Measurements from ENCODE around the gene TSHZ2. TPM values are rescaled to one million over a fixed set of nuclear protein-coding genes. Genes with fewer than 3 reads are reported as not detected.

The TSHZ2 gene
- total and polyA plus RNA-seq, 9 of the 15 experiments (the other 6 are each of a cell fraction or from before 2014, with no cell fraction given): 0.03 to 0.20 (median 0.05) TPM; not detected in 4

DNA sequence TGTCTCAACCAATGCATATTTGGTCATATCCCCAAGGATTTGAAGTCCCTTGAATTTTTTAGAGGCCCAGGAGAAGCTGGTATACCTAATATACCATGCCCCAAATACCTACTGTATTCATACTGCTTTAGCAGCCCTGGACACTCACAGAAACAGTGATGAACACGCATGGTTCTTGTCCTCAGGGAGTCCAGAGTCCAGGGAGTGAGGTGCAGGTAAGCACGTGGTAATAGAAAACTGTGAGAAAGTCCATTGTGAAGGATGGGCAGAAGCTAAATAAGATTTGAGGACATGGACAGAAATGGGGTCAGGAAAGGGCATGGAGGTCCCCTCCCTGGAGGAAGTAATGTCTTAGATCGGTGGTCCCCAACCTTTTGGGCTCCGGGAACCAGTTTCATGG lies 85.4 kb downstream of the TSHZ2 start:
- no peak overlapping the region for H2AFZ ChIP-seq (ENCODE audit: low read depth, low read length)
- no peaks in the 10 kb centered on the region for H3K9me1 ChIP-seq (ENCODE audit: control insufficient read depth, insufficient read depth, low read length)
- H3K9ac ChIP-seq (ENCODE audit: insufficient read depth in 1 of 2, low read depth in 2 of 2, low read length in 2 of 2): no peak overlapping the region
- no peaks in the 10 kb centered on the region for H3K36me3 ChIP-seq (ENCODE audit: control insufficient read depth, insufficient read depth, low read length)
- ChIA-PET CTCF (ENCODE audit: low intra/inter-chr PET ratio) (no interaction called here), POLR2A (no interaction called here)
- no peaks in the 10 kb centered on the region for H3K4me1 ChIP-seq (replicated peaks in 1 of 2; ENCODE audit: control insufficient read depth in 2 of 2, insufficient read depth in 2 of 2, low read length in 2 of 2)
- in situ Hi-C loops (cut with MboI) (no loop called here), intact Hi-C loops (cut with micrococcal nuclease) (no loop called here)
- no peak overlapping the region for H3K27ac ChIP-seq (ENCODE audit: extremely low read depth, low read depth, low read length)
- no peaks in the 10 kb centered on the region for H4K20me1 ChIP-seq (replicated peaks; ENCODE audit: control insufficient read depth, insufficient read depth, low read length)
- H3K4me2 ChIP-seq (ENCODE audit: insufficient read depth, low read length): no peak overlapping the region
- no peak for DNase-seq (ENCODE audit: extremely low read depth in 1 of 4, low spot score in 3 of 4)
- 0% methylated on average over 4 of the region's 4 CpGs for WGBS (ENCODE audit: insufficient coverage, low coverage, missing lambda C conversion rate)
- no peaks in the 10 kb centered on the region for H3K9me3 ChIP-seq (replicated peaks; ENCODE audit: control insufficient read depth, insufficient read depth, low read depth, low read length)
- TF ChIP-seq XRCC3 (IDR thresholded peaks at IDR 0.05) (no peak), KAT7 (CRISPR knock-in tag; IDR thresholded peaks at IDR 0.05; ENCODE audit: borderline replicate concordance) (no peak), CBX5 (IDR thresholded peaks at IDR 0.05; ENCODE audit: borderline replicate concordance, low read depth) (no peak), MXI1 (IDR thresholded peaks at IDR 0.05; ENCODE audit: low read depth, low read length) (no peak), CBFB (CRISPR knock-in tag; IDR thresholded peaks at IDR 0.05) (no peak), RAD51 (IDR thresholded peaks at IDR 0.05; ENCODE audit: borderline replicate concordance, low read depth) (no peak), ZBTB7A (IDR thresholded peaks at IDR 0.05; ENCODE audit: borderline replicate concordance, control insufficient read depth, low read depth, low read length) (no peak), SAFB (IDR thresholded peaks at IDR 0.05; ENCODE audit: borderline replicate concordance, low read depth, low read length) (no peak), NCOR1 (IDR thresholded peaks at IDR 0.05) (no peak), ZFPM2 (CRISPR knock-in tag; IDR thresholded peaks at IDR 0.05) (no peak)
- TF ChIP-seq, protein P1, sequence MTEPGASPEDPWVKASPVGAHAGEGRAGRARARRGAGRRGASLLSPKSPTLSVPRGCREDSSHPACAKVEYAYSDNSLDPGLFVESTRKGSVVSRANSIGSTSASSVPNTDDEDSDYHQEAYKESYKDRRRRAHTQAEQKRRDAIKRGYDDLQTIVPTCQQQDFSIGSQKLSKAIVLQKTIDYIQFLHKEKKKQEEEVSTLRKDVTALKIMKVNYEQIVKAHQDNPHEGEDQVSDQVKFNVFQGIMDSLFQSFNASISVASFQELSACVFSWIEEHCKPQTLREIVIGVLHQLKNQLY (CRISPR knock-in tag; conservative IDR thresholded peaks at IDR 0.05): no peak
- TF ChIP-seq, protein P2, sequence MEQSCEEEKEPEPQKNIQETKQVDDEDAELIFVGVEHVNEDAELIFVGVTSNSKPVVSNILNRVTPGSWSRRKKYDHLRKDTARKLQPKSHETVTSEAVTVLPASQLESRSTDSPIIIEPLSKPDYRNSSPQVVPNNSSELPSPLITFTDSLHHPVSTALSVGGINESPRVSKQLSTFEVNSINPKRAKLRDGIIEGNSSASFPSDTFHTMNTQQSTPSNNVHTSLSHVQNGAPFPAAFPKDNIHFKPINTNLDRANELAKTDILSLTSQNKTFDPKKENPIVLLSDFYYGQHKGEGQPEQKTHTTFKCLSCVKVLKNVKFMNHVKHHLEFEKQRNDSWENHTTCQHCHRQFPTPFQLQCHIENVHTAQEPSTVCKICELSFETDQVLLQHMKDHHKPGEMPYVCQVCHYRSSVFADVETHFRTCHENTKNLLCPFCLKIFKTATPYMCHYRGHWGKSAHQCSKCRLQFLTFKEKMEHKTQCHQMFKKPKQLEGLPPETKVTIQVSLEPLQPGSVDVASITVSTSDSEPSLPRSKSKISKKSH (CRISPR knock-in tag; IDR thresholded peaks at IDR 0.05): no peak
- peaks cover 0 to 13% of the 10 kb centered on the region in 2 experiments; a peak in 2 of 5 replicates for H3K27me3 ChIP-seq (ENCODE audit: control insufficient read depth in 2 of 2, insufficient read depth in 2 of 2, low read length in 2 of 2)
- no TSS peak for BruUV-seq (replicated peaks)
- FAIRE-seq: no peak
- no peaks in the 10 kb centered on the region for H3K79me2 ChIP-seq (ENCODE audit: control insufficient read depth, insufficient read depth, low read length)
- H3K4me3 ChIP-seq: no peak overlapping the region
- ATAC-seq: no peak
